GM13977 (cell line): ENCODE results near the gene MDN1.
"Not testable (repeated sequence)": the region's sequence is repeated elsewhere in the genome, so short reads cannot be mapped to it uniquely, and the experiment has no call there.

Experiments
- DNase-seq: peaks from one replicate; pipeline ENCODE4 v3.0.0; 2012; ENCODE audit warnings: low spot score
- in situ Hi-C: fragments of 300-500 bp; cut with MboI; formaldehyde crosslinking; loops from one replicate; pipeline ENCODE4 v1.12.0; 2022; ENCODE audit warnings: low sequenced_read_pairs, low pct_unique_long_range_greater_than_20kb, mixed read lengths, inconsistent platforms; ENCODE audit not compliant: unreplicated experiment
- TF ChIP-seq, protein P1 (sequence below): IDR thresholded peaks from 2 replicates; pipeline ENCODE4 v1.5.1; 2012; ENCODE audit warnings: mild to moderate bottlenecking, control low read depth; ENCODE audit not compliant: insufficient read depth; ENCODE audit errors: extremely low read depth, missing control alignments

Gene MDN1

DNA sequence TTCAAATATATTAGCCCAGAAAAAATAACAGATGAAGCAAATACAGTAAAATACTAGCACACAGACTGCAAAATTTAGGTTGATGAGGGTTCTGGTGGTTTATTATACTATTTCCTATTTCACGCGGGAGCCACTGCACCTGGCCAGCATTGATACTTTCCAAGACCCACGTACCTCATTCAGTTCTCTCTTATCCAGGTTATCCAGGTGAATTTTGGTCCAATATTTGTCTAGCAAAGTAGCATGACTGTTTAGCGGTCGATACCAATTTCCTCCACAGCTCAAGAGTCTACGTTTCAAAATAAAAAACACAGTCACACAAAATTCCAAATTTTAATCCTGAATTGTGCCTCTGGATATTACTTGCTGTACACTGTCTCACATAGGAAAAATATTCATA lies 34.8 kb downstream of the MDN1 start:
- TF ChIP-seq, protein P1, sequence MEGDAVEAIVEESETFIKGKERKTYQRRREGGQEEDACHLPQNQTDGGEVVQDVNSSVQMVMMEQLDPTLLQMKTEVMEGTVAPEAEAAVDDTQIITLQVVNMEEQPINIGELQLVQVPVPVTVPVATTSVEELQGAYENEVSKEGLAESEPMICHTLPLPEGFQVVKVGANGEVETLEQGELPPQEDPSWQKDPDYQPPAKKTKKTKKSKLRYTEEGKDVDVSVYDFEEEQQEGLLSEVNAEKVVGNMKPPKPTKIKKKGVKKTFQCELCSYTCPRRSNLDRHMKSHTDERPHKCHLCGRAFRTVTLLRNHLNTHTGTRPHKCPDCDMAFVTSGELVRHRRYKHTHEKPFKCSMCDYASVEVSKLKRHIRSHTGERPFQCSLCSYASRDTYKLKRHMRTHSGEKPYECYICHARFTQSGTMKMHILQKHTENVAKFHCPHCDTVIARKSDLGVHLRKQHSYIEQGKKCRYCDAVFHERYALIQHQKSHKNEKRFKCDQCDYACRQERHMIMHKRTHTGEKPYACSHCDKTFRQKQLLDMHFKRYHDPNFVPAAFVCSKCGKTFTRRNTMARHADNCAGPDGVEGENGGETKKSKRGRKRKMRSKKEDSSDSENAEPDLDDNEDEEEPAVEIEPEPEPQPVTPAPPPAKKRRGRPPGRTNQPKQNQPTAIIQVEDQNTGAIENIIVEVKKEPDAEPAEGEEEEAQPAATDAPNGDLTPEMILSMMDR, result no peak
- in situ Hi-C loops, result no loop called here
- DNase-seq, result no peak

DNA sequence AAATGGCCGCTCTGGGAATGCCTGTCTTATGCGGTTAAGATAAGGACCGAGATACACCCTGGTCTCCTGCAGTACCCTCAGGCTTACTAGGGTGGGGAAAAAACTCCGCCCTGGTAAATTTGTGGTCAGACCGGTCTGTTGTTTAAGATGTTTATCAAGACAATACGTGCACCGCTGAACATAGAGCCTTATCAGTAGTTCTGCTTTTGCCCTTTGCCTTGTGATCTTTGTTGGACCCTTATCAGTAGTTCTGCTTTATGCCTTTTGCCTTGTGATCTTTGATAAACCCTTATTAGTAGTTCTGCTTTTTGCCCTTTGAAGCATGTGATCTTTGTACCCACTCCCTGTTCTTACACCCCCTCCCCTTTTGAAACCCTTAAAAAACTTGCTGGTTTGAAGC lies 36.3 kb downstream of the MDN1 start:
- DNase-seq, in situ Hi-C loops: not testable (repeated sequence)

DNA sequence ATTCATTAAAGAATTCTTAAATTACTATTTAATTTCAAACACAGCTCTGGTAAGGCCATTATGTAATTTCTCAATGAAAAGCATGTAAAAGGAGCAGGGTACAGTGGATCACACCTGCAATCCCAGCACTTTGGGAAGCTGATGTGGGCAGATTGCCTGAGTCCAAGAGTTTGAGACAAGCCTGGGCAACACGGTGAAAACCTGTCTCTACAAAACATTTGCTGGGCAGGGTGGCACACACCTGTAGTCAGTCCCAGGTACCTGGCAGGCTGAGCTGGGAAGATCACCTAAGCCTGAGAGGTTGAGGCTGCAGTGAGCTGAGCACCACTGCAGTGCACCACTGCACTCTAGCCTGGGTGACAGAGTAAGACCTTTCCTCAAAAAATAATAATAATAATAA lies 37.4 kb downstream of the MDN1 start:
- no peak for DNase-seq
- in situ Hi-C loops, result no loop called here

DNA sequence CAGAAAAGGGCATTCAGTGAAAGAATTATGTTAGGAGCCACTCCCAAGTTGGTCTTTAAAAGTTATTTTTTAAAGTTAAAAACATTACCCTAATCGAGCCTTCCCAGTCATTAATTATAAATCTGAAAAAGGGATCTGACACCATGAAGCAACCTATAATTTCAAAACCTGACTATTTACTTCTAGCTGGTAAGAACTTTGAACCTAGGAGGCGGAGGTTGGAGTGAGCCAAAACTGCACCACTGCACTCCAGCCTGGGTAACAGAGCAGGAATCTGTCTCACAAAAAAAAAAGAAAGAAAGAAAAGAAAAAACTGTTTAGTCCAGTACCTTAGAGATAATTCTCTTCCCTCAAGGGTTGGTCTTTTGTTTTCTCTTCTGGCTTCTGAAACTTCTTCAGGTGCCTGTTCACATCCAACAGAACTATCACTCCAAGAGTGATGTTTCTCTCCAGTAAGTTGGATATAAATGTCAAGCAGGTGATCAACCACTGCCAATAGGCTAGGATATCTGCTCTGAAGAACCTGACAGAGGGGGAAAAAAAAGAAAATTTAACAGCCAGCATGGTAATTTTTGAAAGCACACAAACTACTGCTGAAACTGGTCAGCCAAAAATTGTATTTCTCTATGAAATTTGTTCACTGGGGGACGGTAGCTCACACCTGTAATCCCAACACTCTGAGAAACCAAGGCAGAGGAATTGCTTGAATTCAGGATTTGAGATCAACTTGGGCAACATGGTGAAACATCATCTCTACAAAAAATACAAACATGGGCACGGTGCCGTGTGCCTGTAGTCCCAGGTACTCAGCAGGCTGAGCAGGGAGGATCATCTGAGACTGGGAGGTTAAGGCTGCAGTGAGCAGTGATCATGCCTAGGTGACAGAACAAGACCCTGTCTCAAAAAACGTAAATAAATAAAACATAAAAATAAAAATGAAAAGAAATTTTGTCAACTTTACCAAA lies 38.2 kb downstream of the MDN1 start:
- no peak for DNase-seq
- in situ Hi-C loops, result no loop called here
- TF ChIP-seq, protein P1, result no peak

More for the DNA sequence above, 37.4 kb downstream of the MDN1 start:
- TF ChIP-seq, protein P1, result no peak

DNA sequence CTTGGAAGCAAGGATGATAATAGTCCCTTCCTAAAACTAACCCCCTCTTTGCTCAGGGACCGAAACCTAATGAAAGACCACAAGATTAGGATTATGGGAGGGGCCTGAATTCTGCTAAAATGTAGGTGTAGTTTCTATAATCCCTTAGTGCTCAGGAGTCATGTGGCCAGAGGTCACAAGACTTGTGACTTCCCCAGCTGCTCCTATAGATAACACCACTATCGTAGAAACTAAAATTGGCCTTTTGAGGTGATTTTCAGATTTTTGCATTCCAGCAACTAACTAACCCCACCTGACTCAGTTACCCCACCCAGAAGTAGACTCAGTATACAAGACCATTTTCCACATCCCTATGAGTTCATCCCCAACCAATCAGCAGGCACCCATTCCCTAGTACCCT lies 42.1 kb downstream of the MDN1 start:
- TF ChIP-seq, protein P1, result no peak
- no peak for DNase-seq
- in situ Hi-C loops, result no loop called here

DNA sequence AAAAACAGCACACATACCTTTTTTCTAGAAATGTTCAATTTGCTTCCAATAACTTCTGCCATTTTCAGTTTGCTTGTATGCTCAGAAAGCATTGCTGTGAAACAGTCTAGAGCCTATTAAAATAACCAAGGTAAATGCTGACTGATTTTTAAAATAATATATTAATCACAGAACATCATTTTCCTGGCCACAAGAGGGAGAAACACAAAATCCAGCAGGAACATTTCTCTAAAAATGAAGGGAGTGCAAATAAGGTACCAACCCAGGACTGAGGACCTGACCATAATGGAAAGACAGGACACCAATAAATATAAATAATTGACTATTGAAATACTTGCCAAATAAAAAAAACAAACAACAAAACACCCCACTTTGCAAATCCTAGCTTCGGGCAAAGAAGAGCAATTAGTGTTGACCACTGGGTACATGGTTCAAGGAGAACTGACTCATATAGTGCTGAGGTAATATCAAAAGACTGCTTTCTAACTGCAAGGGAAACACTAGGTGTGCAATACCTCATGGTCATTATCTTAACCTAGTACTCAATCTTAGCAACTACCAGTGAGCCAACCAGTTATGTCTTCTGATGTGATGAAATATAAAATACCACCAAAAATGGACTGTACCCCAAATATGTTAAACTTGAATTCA lies 42.9 kb downstream of the MDN1 start:
- in situ Hi-C loops, result no loop called here
- TF ChIP-seq, protein P1, result no peak
- no peak for DNase-seq

DNA sequence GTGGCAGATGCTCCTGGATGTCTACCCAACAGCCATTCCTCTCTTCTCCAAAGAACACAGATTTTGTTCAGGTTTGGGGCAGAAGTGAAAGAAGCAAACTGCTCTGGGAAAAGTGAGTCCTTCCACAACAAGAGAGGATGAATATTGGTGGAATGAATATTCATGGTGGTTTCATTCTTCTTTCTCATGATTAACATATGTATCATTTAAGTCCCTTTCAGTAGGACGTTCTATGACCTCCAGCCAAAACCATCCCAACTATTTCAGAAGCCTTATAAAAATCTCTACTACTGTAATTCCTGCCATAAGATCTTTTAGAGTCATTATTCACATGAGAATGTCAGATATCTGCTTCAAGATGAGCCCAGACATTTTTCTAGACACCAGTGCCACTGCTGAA lies 44.4 kb downstream of the MDN1 start:
- in situ Hi-C loops, result no loop called here
- TF ChIP-seq, protein P1, result no peak
- no peak for DNase-seq
